NCI-H446 treated with DMSO at 0.1 percent for 48 hours (cell line): Measurements from ENCODE around the gene BORCS8.
"Not testable (repeated sequence)": the region's sequence is repeated elsewhere in the genome, so short reads cannot be mapped to it uniquely, and the experiment has no call there.

Source experiments
- DNase-seq: peaks from one replicate; lab custom pipeline; 2025; lab: John Stamatoyannopoulos, UW

BORCS8 gene

DNA sequence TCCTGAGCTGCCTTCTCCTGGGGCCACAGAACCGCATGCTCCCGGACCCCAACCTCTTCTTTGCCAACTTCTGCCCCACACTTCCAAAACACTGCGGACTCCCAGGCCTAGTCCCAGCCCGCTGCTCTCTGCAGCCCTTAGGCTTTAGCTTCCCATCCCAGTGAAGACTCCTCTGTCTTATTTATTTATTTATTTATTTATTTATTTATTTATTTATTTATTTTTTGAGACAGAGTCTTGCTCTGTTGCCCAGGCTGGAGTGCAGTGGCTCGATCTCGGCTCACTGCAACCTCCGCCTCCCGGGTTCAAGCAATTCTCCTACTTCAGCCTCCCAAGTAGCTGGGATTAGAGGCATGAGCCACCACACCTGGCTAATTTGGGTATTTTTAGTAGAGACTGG is 43.4 kb downstream of the BORCS8 start:
- not testable (repeated sequence) for DNase-seq

GRCh38 chr19:19147344-19147743 is 44.6 kb downstream of the BORCS8 start:
- DNase-seq = no peak

DNA sequence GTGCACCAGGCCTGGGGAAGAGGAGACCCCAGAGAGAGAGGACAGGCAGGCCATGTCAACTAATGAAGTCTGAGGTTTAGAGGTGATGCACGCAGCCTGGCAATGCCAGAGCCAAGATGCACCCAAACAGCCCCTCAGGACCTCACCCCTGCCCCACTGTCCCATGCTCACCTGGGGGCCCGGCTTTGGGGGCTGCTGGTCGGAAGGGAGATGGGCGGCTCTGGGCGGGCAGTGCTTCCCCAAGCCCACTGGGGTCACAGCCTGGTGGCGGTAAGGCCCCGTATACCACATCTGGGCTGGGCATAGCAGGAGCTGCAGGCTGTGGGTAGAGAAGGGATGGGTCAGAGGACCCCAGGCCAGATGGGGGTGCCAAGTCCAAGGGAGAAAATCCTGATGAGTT is 45.1 kb downstream of the BORCS8 start:
- no peak for DNase-seq

DNA sequence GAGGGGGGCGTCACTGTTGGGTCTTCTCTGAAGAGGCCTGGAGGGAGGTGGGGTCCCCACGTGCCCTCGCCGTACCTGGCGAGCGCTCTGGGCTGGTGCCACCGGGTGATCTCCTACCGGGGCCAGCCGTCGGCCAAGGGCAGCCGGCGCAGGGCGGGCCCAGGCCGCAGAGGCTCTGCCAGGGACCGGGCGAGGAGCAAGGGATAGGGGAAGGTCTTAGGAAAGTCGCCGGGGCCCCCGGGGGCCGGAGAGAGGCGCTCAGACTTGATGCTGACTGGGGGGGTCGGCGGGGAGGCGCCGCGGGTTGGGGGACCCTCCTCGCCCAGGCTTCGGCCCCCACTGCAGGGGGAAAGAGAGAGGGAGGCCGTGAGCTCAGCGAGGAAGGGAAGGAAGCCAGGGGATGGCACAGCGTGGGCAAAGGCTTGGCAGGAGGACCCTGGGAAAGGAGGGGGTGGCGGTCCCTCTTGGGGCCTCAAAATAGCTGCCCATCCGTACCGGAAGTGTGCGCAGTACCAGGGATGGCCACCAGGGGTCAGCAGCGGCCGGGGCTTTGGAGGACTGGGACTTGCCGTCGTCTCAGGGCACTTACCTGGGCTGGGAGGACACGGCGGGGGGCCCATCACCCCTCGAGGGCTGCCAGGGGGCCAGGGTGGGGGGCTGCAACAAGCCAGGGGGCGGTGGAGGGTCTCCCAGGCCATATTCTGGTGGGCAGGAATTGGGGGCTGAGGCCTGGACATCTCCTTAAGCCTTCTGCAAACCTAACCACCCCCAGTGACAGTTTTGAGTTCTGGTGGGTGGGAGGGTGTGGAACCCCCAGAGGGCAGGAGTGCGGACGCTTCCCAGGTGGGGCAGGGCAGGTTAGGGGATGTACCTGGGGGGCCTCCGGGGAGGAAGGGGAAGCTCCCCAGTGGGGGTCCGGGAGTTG is 46.0 kb downstream of the BORCS8 start:
- peak; percentile 18 for DNase-seq

- no peak for DNase-seq
Observed at GRCh38 chr19:19145281-19145680, 46.7 kb downstream of the BORCS8 start.

DNA sequence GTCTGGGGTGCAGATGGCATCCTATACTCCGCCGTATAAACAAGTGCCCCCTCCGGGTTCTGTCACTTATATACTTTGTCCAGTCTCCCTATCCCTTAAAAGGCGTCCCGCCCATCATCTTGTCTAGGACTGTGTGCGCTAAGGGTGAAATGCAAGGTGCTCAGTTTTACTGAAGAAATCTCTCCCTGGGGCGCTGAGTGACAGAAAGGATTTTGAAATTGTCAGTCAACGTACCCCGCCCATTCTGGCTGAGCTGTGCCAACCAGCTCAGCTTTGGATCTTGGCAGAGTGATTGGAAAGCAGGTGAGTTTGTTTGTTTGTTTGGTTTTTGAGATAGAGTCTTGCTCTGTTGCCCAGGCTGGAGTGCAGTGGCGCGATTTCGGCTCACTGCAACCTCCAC is 49.6 kb downstream of the BORCS8 start:
- DNase-seq = no peak

DNA sequence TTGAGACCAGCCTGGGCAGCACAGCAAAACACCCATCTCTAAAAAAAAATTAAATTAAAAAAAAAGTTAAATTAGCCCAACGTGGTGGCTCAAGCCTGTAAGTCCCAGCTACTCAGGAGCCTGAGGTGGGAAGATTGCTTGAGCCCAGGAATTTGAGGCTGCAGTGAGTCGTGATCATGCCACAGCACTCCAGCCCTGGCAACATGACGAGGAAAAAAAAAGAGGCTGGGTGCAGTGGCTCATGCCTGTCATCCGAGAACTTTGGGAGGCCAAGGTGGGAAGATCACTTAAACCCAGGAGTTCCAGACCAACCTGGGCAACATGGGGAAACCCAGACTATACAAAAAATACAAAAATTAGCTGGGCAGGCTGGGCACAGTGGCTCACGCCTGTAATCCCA is 51.5 kb downstream of the BORCS8 start:
- DNase-seq = no peak

- no peak for DNase-seq
Observed at GRCh38 chr19:19139876-19140229, 52.1 kb downstream of the BORCS8 start.

- DNase-seq = peak; percentile 96
Observed at GRCh38 chr19:19138109-19138981, 53.6 kb downstream of the BORCS8 start, which contains the start of gene TMEM161A. TSS of gene TMEM161A (minus strand) at chr19:19138478. CDS start at chr19:19138428, 50 bp downstream.

GRCh38 chr19:19137556-19138108 is 54.3 kb downstream of the BORCS8 start:
- DNase-seq = no peak

DNA sequence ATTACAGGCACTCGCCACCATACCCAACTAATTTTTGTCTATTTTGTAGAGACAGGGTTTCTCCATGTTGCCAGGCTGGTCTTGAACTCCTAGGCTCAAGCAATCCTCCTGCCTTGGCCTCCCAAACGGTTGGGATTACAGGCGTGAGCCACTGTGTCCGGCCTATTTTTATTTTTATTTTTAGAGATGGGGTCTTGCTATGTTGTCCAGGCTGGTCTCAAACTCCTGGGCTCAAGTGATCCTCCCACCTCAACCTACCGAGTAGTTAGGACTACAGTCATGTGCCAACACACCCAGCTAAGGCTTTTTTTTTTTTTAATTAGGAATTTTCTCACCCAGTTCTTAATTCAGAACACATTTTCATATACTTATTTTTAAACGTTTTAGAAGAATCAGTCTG is 56.2 kb downstream of the BORCS8 start:
- DNase-seq = not testable (repeated sequence)

GRCh38 chr19:19134687-19135158 is 57.2 kb downstream of the BORCS8 start:
- DNase-seq = no peak

DNA sequence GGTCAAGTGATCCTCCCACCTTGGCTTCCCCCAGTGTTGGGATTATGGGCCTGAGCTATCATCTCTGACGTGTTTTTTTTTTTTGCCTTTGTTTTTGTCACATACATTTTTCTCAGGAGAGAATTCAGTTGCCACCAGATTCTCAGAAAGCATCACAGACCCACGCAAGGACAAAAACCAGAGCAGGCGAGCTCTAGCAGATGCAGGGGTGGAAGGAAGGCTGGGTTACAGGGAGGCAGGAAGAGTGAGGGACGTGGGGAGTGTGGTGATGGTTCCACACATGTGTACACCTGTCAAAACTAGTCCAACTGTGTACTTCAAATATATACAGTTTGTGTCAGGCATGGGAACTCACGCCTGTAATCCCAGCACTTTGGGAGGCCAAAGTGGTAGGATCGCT is 58.0 kb downstream of the BORCS8 start:
- no peak for DNase-seq

DNA sequence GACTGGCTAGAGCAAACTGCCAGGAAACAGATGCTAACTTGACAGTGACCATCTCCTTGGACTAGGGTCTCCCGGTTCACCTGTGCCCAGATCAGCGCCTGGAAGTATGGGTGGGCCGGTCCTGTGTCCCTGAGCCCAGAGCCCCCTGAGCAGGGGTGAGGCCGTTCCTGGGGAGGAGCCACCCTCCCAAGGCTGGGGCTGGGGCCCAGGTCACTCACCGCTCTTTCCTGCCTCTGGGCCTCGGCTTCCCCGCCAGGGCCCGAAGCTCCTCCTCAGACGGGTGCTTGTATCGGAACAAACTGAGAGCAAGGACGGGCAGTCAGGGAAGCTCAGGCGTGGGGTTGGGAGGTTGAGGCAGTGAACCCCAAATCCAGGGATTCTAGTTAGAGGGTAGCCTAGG is 59.0 kb downstream of the BORCS8 start:
- DNase-seq = no peak

DNA sequence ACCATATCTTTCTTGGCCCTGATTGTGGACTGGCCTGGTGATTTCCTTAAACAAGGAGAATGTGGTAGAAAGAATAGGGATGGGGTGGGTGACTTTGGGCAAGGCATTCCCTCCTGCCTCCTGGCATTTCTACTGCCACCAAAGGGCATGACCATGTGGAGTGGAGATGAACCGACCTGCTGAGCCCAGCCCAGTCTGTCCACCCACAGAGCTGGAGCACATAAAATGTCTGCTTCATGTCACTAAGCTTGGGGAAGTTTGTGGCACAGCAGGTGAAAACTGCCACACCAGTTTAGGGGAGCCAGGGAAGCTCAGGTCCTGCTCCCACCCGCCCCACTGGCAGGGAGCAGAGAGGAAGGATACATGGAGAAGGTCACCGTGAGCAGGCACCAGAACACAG is 60.0 kb downstream of the BORCS8 start:
- no peak for DNase-seq
